ENCODE measurements around the gene BTN1A1.

DNA sequence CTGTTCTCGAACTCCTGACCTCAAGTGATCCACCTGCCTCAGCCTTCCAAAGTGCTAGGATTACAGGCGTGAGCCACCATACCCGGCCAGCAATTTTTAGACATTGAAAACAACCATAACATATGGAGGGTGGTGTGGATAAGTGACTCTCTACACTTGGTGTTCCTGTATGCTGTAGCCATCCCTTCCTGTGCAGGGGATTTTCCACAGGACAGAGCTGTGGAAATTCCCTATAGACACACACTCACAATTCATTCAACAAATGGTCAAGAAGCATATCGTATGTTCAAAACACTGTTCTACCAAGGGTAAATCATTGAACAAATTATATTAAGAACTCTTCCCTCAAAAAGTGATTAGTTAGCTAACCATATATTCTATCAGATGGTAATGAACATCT lies 36.1 kb upstream of the BTN1A1 start:
- TF ChIP-seq, protein P1, sequence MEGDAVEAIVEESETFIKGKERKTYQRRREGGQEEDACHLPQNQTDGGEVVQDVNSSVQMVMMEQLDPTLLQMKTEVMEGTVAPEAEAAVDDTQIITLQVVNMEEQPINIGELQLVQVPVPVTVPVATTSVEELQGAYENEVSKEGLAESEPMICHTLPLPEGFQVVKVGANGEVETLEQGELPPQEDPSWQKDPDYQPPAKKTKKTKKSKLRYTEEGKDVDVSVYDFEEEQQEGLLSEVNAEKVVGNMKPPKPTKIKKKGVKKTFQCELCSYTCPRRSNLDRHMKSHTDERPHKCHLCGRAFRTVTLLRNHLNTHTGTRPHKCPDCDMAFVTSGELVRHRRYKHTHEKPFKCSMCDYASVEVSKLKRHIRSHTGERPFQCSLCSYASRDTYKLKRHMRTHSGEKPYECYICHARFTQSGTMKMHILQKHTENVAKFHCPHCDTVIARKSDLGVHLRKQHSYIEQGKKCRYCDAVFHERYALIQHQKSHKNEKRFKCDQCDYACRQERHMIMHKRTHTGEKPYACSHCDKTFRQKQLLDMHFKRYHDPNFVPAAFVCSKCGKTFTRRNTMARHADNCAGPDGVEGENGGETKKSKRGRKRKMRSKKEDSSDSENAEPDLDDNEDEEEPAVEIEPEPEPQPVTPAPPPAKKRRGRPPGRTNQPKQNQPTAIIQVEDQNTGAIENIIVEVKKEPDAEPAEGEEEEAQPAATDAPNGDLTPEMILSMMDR (IDR thresholded peaks at IDR 0.05; ENCODE audit: insufficient read depth, low read length), result no peak
- no peak for TF ChIP-seq POLR2AphosphoS5 (IDR thresholded peaks at IDR 0.05; ENCODE audit: low read depth)

All from HL-60 (cell line).